T-helper 1 cell treated with Interleukin-12 subunit alpha and Interleukin-12 subunit beta and Interleukin-4 antibody, amounts not matched to agents 30 ng/mL and 1 ng/mL, for 36 hours (primary cell): ENCODE results near the gene SPINK6. TPM values are rescaled to one million over a fixed set of nuclear protein-coding genes. Genes with fewer than 3 reads are reported as not detected.

Experiments used
- intact Hi-C: fragments of 100-400 bp; cut with micrococcal nuclease; formaldehyde crosslinking; loops from one replicate; pipeline ENCODE4 v1.15.1; 2024
- total RNA-seq: library from RNA; stranded (reverse); gene quantifications from 2 replicates; pipeline ENCODE4 v1.2.3, GENCODE V29; 2022

SPINK6 gene
- not detected in 2 replicates for total RNA-seq

DNA sequence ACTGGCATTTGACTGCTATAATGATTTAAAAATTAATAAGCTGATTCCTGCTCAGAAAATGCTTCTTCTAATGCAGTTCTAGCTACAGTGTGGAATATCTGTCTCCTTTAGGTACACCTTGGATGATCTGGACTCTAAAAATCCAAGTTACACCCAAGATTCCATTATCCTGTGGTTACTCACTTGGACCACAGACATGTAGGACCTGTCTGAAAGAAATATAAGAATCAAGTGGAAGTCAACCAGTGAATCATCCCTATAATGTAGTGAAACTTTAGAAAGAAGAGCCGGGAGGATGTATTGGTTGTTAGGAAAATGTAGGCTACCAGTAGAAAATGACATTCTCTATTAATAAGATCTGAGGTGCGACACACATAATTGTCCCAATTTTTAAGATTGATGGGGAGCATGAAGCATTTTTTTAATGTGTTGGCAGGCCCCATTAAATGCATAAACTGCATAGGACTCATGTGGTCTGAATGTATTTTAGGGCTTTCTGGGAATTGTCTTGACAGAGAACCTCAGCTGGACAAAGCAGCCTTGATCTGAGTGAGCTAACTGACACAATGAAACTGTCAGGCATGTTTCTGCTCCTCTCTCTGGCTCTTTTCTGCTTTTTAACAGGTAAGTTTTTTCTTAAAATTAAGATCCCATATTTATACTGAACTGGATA is at the start of gene SPINK6:
TSS of gene SPINK6 (plus strand) at position 512 of the 673 bp plus-strand sequence. CDS start at position 567, 55 bp downstream.
- intact Hi-C loops, result no loop called here

GRCh38 chr5:148156609-148157008 is 46.2 kb upstream of the SPINK6 start:
- intact Hi-C loops, result no loop called here

GRCh38 chr5:148162038-148162437 is 40.8 kb upstream of the SPINK6 start:
- intact Hi-C loops, result no loop called here

GRCh38 chr5:148163345-148163744 is 39.5 kb upstream of the SPINK6 start:
- intact Hi-C loops, result no loop called here

DNA sequence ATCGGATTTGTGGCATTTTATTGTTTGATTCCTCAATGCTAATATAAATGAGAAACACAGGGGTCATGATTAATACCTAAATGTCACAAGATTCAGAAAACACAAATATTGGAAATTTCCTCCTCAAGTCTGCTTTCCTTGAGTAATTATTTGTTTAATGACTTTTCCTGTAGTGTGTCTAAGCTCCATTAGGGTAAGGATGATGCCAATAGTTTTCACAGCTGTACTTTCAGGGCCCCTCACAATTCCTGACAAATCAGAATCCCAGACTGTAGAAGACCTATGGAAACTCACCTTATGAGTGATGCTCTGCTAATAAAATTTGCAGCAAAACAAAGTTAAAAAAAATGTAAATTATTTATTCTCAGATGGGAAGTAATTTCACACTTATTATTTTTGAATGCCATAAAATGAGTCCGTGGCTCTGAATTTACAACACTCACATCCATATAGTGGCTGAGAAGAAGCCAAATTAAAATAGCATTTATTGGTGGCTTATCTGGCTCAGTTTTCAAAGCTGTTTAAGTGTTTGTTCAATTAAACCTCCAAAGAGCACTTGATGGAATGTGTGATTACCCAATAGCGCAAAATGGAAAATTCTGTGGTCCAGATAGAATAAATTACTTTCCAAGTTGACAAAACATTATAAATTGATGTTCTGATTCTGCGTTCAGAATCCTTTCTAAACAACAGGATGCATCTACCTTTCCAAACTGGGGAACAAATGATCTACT is 36.1 kb upstream of the SPINK6 start:
- intact Hi-C loops, result no loop called here

GRCh38 chr5:148168246-148168645 is 34.6 kb upstream of the SPINK6 start, which contains the start of gene SPINK14:
Gene SPINK14 (plus strand): TSS chr5:148168546. CDS start chr5:148169733, 1,187 bp downstream.
- intact Hi-C loops, result no loop called here

GRCh38 chr5:148172377-148172776 is 30.5 kb upstream of the SPINK6 start:
- intact Hi-C loops, result no loop called here

GRCh38 chr5:148176480-148176879 is 26.4 kb upstream of the SPINK6 start:
- intact Hi-C loops, result no loop called here

- intact Hi-C loops, result no loop called here
Measured at GRCh38 chr5:148177207-148177606, 25.6 kb upstream of the SPINK6 start.

GRCh38 chr5:148179234-148179824 is 23.5 kb upstream of the SPINK6 start:
- intact Hi-C loops, result loop anchor here (1.0 to 2.0 kb wide), 6 partner anchors 195 to 935 kb away; no protein-coding TSS in a partner anchor

DNA sequence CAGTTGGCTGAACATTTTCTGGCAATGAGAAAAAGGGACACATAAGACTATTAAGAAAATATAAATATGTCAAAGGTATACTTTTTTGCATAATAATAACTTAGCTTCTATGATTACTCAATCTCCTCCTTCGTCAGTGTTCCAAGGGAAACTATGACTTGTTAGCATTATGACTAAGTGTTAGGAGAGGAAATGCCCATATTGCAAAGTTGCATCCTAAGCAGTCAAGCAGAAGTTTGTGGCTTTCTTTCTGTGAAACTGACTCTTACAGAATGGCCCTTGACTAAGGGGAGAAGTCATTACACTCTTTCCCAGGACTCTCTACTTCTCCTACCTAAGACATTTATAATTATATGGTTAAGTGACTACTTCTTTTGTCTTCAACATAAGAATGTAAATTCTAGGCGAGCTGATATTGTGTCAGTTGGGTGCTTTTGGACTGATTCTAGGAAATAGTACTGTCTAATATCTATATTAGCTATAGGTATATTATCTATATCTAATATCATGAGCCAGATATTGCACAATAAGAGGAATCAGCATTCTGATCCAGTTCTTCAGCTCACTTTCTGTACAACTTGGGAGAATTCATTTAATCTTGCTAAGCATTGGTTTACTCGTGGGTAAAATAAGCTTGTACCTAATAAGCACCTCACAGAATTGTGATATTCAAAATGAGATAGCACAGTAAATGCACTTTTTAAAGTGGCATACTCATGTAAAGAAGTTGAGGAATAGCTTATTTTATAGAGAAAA is 16.4 kb upstream of the SPINK6 start:
- intact Hi-C loops, result loop anchor here (1.0 kb wide), 2 partner anchors 197 to 434 kb away; partner anchors contain the start of gene FBXO38

DNA sequence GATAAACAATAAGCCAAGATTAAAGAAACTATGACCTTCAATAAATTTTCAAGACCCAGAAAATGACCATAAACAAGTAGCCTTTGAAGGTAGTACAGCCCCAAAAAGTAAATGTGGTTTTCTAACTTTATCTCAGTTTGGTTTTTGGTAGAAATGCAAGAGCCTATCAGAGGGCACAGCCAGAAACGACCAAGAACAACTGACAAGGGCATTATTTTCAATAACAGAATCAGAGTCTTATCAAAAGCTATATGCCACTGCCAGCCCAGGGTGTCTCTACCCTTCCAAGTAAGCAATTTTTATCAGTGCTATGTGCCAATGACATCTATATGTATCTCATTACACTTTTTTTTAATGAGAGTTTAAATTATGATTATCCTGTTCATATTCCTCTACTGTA is 11.8 kb upstream of the SPINK6 start:
- intact Hi-C loops, result no loop called here

- intact Hi-C loops, result no loop called here
Measured at GRCh38 chr5:148193202-148193601, 9.6 kb upstream of the SPINK6 start.

GRCh38 chr5:148201151-148201550 is 1.7 kb upstream of the SPINK6 start:
- intact Hi-C loops, result no loop called here

- intact Hi-C loops, result no loop called here
Measured at GRCh38 chr5:148205044-148205806, 2.4 kb downstream of the SPINK6 start.

DNA sequence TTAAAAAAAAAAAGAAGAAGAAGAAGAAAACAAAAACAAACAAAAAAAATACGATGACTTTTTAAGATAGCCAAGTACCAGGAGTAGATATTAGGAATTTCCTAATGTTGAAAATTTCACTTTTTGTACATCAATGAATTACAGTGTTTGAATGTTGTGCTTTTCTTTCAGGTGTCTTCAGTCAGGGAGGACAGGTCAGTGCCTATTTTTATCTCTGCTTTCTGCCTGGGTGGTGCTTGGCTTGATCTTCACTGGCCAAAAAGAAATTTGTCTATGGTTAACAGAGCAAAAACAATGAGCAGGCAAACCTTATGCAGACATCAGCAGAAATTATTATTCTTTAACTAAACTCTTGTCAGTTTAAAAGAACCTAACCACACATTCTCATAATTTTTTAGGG is 3.0 kb downstream of the SPINK6 start:
- intact Hi-C loops, result no loop called here

DNA sequence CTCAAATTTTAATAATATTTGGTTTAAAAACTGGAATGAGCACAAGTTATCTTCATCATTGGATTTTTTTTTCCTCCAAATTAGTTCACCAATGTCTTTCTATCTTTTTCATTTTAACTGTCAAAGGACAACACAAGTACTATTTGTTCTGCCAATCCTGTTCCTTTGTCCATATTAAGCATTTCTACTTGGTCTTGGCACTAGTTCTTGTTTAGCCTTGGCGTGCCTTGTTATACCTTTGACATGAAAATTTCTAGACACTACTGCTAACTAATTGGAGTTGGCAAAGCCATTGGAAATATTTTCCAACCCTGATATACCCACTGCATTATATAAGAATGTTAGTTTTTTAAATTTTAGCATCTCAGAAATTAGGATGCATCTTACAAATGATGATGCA is 3.8 kb downstream of the SPINK6 start:
- intact Hi-C loops, result no loop called here

GRCh38 chr5:148208226-148208625 is 5.4 kb downstream of the SPINK6 start:
- intact Hi-C loops, result no loop called here

DNA sequence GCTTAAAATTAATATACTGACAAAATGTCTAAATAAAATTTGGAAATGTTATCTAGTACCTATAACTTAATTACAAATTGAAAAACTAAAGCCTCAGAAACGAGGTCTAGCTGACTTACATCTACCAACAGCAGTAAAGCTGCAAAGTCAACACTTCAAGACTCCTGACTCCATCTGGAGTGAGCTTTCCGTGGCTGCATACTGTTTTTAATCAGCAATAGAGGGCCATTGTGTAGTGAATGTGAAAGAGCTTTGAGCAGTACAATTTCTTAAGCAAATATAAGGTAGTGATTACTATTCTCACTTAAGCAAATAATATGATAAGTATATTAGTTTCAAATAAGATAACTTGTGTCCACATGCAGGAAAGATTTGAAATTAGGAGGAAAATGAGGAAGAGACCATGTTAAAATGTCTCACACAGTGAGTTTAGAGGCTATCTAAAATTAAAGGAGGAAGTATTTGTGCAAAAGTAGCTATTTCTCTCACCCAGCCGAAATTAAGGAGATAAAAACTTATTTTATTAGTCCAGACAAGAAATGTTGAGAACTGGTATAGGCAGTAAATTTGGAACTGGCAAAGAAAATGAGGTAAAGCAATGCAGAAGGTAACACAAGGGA is 6.4 kb downstream of the SPINK6 start:
- intact Hi-C loops, result no loop called here

DNA sequence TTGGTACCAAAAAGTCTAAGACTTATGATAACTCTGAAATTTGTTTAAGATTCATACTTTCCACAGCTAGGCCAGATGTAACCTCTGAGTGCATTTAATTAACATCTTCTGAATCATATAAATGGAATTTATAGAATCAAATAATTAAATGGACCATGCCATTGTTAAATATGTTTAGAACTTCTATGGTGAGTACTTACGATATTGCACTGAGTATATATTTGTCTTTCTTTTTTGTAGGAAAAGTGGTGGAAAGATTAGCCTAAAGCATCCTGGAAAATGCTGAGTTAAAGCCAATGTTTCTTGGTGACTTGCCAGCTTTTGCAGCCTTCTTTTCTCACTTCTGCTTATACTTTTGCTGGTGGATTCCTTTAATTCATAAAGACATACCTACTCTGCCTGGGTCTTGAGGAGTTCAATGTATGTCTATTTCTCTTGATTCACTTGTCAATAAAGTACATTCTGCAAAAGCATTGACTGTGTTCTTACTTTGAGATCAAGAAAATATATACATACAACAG is 11.9 kb downstream of the SPINK6 start:
- intact Hi-C loops, result no loop called here
